NT2/D1 (cell line): ENCODE data around the gene PPP1R3E.

ENCODE experiments used
- DNase-seq: peaks from one replicate; pipeline ENCODE4 v3.0.0-alpha.2; 2011; ENCODE audit warnings: low read depth, low spot score
- H3K27me3 ChIP-seq: 2 replicates; pipeline ENCODE4 v1.6.0; 2011; ENCODE audit warnings: mild to moderate bottlenecking; ENCODE audit not compliant: insufficient read length, insufficient read depth
- H3K36me3 ChIP-seq: 2 replicates; pipeline ENCODE4 v1.6.1; 2011; ENCODE audit warnings: mild to moderate bottlenecking, low read length, mixed read lengths; ENCODE audit not compliant: insufficient read depth, insufficient read length
- H3K4me1 ChIP-seq: 2 replicates; pipeline ENCODE4 v1.5.1; 2011; ENCODE audit not compliant: insufficient read depth, insufficient read length
- H3K4me3 ChIP-seq: 2 replicates; pipeline ENCODE4 v1.5.1; 2011; ENCODE audit warnings: low read depth; ENCODE audit not compliant: insufficient read length
- H3K9ac ChIP-seq: 2 replicates; pipeline ENCODE4 v1.6.0; 2011; ENCODE audit warnings: low read depth; ENCODE audit not compliant: insufficient read length
- H3K9me3 ChIP-seq: 2 replicates; pipeline ENCODE4 v1.5.1; 2011; ENCODE audit warnings: mild to moderate bottlenecking, low read length; ENCODE audit not compliant: insufficient read depth
- SUZ12 ChIP-seq: IDR thresholded peaks from 2 replicates; pipeline ENCODE4 v1.6.1; 2011; ENCODE audit not compliant: insufficient read length, insufficient read depth; ENCODE audit errors: extremely low read depth
- YY1 ChIP-seq: IDR thresholded peaks from 2 replicates; pipeline ENCODE4 v1.6.1; 2011; ENCODE audit not compliant: insufficient read length, insufficient read depth
- ZNF274 ChIP-seq: IDR thresholded peaks from 2 replicates; pipeline ENCODE4 v1.6.1; 2011; ENCODE audit warnings: mild to moderate bottlenecking, low read depth, low read length

The PPP1R3E gene

DNA sequence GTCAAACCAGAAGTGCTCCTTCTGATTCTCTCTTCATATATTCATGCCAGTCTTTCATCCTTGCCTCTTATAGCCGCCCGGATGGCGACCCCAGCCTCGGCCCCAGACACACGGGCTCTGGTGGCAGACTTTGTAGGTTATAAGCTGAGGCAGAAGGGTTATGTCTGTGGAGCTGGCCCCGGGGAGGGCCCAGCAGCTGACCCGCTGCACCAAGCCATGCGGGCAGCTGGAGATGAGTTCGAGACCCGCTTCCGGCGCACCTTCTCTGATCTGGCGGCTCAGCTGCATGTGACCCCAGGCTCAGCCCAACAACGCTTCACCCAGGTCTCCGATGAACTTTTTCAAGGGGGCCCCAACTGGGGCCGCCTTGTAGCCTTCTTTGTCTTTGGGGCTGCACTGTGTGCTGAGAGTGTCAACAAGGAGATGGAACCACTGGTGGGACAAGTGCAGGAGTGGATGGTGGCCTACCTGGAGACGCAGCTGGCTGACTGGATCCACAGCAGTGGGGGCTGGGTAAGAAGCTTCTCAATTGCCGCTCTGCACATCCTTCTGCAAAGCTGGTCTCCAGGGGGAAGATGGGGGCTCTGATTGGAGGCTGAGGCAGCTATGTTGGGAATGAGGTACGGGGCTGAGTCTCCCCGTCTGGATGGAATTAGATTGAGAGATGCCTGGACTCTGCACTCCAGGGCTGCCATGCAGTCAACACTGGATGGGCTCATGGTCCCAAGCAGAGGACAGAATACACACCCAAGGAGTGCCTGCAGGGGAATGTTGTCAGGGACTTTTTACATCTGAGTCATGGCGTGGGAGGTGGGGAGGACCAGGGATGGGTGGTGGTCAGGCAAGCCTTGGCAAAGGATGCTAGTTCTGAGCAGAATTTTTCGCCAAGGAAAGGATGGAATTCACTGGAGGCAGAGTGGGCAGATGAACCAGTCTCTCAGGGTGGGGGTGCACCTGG is 5.3 kb upstream of the PPP1R3E start:
- H3K9me3 ChIP-seq, result no peaks in the 10 kb centered on the region
- peaks cover 4% of the 10 kb centered on the region for H3K4me1 ChIP-seq
- peak overlapping the region; percentile 98 for H3K9ac ChIP-seq
- TF ChIP-seq YY1 (no peak), ZNF274 (no peak), SUZ12 (no peak)
- peak overlapping the region; percentile 90 for H3K4me3 ChIP-seq
- H3K27me3 ChIP-seq, result peaks cover 21% of the 10 kb centered on the region
- DNase-seq, result no peak
- H3K36me3 ChIP-seq, result peaks cover 53% of the 10 kb centered on the region

DNA sequence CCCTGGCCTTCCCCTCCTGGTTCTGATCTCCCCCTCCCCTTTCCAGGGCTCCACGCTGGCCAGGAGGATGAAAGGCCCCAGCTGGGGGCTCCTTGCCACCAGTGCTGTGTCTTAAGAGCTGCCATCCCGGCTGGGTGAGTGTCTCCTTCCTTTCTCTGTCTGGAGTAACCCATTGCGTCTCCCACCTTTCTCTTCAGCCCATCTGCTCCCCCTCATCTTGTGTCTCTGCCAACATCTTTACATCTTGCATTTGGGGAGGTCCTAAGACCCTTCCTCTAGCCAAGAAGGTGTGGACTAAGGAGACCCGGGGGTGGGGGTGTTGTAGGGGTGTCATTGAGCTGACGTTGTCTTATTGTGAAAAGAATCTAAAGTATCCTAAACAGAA is 4.5 kb upstream of the PPP1R3E start:
- peaks cover 47% of the 10 kb centered on the region for H3K36me3 ChIP-seq
- H3K4me3 ChIP-seq, result peak overlapping the region; percentile 90
- TF ChIP-seq SUZ12, result no peak
- no peak for TF ChIP-seq YY1
- H3K4me1 ChIP-seq, result peaks cover 4% of the 10 kb centered on the region
- no peak for DNase-seq
- H3K9ac ChIP-seq, result peak overlapping the region; percentile 98
- peaks cover 22% of the 10 kb centered on the region for H3K27me3 ChIP-seq
- no peaks in the 10 kb centered on the region for H3K9me3 ChIP-seq

DNA sequence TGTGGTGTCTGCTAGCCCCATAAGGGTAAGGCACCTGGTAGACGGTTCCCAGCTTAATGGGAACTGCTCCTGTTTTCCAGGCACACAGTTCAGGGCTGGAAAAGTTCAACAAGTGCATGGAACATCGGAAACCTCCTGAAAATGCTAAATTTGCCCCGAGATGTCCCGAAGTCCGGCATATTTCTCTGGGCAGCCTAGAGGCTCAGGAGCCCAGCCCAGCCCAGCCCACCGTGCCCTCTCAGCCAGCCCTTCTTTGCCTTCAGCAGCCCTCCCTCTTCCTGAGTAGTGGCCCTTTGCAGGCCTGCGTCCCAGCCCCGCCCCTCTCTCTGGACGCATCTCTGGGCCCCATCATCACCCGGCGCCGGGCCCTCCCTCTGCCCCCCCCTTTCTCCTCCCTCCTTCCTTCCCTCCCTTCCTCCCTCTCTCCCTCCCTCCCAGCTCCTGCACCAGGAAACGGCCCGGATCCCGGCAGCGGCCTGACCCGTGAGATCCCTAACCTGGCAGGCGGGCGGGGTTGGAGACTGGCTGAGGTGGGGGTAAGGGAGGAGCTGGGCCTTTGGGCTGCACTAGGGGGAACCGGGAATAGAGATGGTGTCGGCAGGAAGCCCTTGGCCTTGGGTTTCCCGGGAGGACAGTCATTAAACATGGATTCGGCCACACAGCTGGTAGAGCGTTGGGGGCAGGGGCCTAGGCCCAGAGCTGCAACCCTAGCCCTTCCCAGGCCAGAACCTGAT is 3.9 kb upstream of the PPP1R3E start, which contains the start of gene BCL2L2:
TSS of gene BCL2L2 (plus strand) at position 422 of the 734 bp plus-strand sequence. CDS start 935 bp downstream, outside the sequence.
- peak within 1 kb of the TSS; percentile 90 for H3K4me3 ChIP-seq
- H3K4me1 ChIP-seq, result peaks cover 4% of the 10 kb centered on the region
- peak within 1 kb of the TSS; percentile 98 for H3K9ac ChIP-seq
- peaks cover 42% of the 10 kb centered on the region for H3K36me3 ChIP-seq
- no peak for TF ChIP-seq YY1
- no peak for TF ChIP-seq SUZ12
- no peak for TF ChIP-seq ZNF274
- no peaks in the 10 kb centered on the region for H3K9me3 ChIP-seq
- DNase-seq, result peak; percentile 93
- H3K27me3 ChIP-seq, result peaks cover 22% of the 10 kb centered on the region

DNA sequence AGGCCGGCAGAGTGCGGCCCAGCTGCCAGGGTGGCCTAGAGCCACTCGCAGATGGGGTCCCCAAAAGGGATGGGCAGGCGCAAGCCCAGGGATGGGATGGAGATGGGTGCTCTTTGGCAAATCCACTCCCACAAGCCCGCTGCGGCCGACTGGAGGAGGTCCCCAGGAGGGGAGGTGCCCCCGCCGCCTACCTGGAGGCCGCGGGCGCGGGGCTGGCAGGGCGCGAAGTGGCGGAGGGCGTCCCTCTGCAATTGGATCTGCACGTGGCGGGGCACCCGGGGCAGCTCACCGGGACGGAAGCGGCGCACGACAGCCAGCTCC is 730 bp downstream of the PPP1R3E start:
- Histone ChIP-seq H3K9me3 (no peaks in the 10 kb centered on the region), H3K4me3 (peak overlapping the region; percentile 63), H3K27me3 (peaks cover 61% of the 10 kb centered on the region), H3K9ac (peak overlapping the region; percentile 83), H3K36me3 (no peaks in the 10 kb centered on the region), H3K4me1 (peaks cover 3% of the 10 kb centered on the region)
- DNase-seq, result no peak
- TF ChIP-seq ZNF274 (no peak), SUZ12 (no peak), YY1 (no peak)

DNA sequence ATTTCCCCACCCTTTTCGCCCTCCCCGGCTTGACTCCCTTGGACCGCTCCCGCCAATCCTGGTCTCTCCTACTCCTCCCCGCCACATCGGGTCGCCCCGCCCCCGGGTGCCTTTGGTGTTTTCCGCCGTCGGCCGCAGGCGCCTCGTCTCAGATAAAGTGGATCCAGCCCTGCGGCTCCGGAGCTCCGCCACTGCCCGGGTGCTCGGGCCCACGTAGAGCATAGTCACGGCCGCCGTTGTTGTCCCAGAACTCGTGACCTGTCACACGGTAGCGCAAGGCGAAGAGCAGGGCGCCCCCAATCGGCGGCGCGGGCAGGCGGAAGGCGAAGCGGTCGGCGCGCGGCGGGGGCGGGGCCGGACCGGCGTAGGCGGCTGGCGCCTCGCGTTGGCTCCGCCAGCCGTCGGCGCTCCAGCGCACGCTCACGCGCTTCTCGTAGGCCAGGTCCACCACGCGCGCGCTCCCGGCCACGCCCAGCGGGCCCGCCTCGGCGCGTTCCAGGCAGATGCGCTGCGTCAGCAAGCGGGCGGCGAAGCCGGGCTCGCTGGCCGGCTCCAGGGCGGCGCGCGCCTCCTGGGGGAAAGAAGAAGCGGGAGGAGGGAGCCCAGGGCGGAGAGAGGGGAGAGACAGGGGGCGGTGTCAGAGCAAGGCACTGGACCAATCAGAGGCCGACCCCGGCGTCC is 1.2 kb downstream of the PPP1R3E start:
- peak; percentile 98 for DNase-seq
- peak overlapping the region; percentile 87 for H3K9ac ChIP-seq
- H3K4me1 ChIP-seq, result peaks cover 3% of the 10 kb centered on the region

DNA sequence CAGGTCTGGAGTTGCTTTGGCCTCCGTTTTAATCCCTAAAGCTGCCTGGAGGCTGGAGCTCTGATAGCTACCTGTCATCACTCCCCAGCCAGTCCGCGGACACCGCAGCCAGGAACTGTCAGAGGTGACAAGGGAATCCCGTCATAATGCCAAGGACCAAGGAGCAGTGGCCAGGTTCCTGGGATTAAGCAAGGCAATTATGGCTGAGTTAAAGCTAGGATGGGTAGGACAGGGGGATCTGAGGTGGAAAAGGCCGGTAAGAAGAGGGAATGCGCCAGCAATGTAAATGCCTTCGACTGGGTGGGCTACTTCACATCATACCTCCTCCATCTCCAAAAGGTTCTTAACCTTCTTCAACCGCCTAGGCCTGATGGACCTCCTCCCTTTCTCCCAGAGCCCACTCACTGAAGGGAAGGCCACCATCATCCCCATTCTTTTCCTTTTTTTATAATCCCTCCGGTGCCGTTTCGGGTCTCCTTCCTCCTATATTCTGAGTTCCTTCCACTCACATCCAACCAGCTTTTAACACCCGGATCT is 1.9 kb downstream of the PPP1R3E start:
- DNase-seq, result no peak
- Histone ChIP-seq H3K9me3 (no peaks in the 10 kb centered on the region), H3K27me3 (peaks cover 73% of the 10 kb centered on the region), H3K4me3 (peak overlapping the region; percentile 67), H3K36me3 (no peaks in the 10 kb centered on the region), H3K4me1 (peaks cover 3% of the 10 kb centered on the region), H3K9ac (peak overlapping the region; percentile 78)
- TF ChIP-seq YY1, result no peak
- TF ChIP-seq SUZ12, result no peak
- TF ChIP-seq ZNF274, result no peak

More for the DNA sequence above, 1.2 kb downstream of the PPP1R3E start:
- H3K4me3 ChIP-seq, result peak overlapping the region; percentile 63
- no peaks in the 10 kb centered on the region for H3K9me3 ChIP-seq
- H3K36me3 ChIP-seq, result no peaks in the 10 kb centered on the region
- no peak for TF ChIP-seq YY1
- no peak for TF ChIP-seq SUZ12
- TF ChIP-seq ZNF274, result no peak
- H3K27me3 ChIP-seq, result peaks cover 66% of the 10 kb centered on the region
